SIG-M5 (cell line): ENCODE measurements around the gene OSBPL1A.
A peak's percentile ranks its signal among the peaks of the same experiment; 100 is the strongest.

Experiments used
- DNase-seq: peaks from one replicate; lab custom pipeline; 2025; lab: John Stamatoyannopoulos, UW

The OSBPL1A gene

GRCh38 chr18:24397694-24398368, at the start of gene OSBPL1A:
TSS of gene OSBPL1A (minus strand) at chr18:24397824. CDS start at chr18:24377533, 20,291 bp downstream.
- peak; percentile 85 for DNase-seq

- DNase-seq: no peak
These were observed 49.4 kb upstream of the OSBPL1A start for GRCh38 chr18:24446953-24447538.

GRCh38 chr18:24446453-24446852, 48.8 kb upstream of the OSBPL1A start:
- no peak for DNase-seq

GRCh38 chr18:24443870-24444269, 46.2 kb upstream of the OSBPL1A start:
- DNase-seq: peak; percentile 5

GRCh38 chr18:24436939-24437338, 39.3 kb upstream of the OSBPL1A start:
- DNase-seq: no peak

GRCh38 chr18:24432618-24433017, 35.0 kb upstream of the OSBPL1A start:
- DNase-seq: peak; percentile 11

- no peak for DNase-seq
These were observed 31.6 kb upstream of the OSBPL1A start for GRCh38 chr18:24429188-24429587.

- no peak for DNase-seq
These were observed 31.1 kb upstream of the OSBPL1A start for GRCh38 chr18:24428709-24429108.

- no peak for DNase-seq
These were observed 29.9 kb upstream of the OSBPL1A start for GRCh38 chr18:24427484-24427883.

- no peak for DNase-seq
These were observed 29.0 kb upstream of the OSBPL1A start, which contains the start of gene IMPACT for GRCh38 chr18:24426398-24427294. TSS of gene IMPACT (plus strand) at chr18:24426670. CDS start at chr18:24426757, 87 bp downstream.

- no peak for DNase-seq
These were observed 28.4 kb upstream of the OSBPL1A start for GRCh38 chr18:24426073-24426397.

GRCh38 chr18:24421831-24422230, 24.2 kb upstream of the OSBPL1A start:
- no peak for DNase-seq

GRCh38 chr18:24420551-24420950, 22.9 kb upstream of the OSBPL1A start:
- no peak for DNase-seq

GRCh38 chr18:24417480-24417879, 19.9 kb upstream of the OSBPL1A start:
- DNase-seq: no peak

GRCh38 chr18:24414349-24415003, 16.9 kb upstream of the OSBPL1A start:
- DNase-seq: no peak

GRCh38 chr18:24413148-24413547, 15.5 kb upstream of the OSBPL1A start:
- no peak for DNase-seq

GRCh38 chr18:24408496-24408895, 10.9 kb upstream of the OSBPL1A start:
- DNase-seq: no peak

GRCh38 chr18:24404591-24404990, 7.0 kb upstream of the OSBPL1A start:
- DNase-seq: no peak

- no peak for DNase-seq
These were observed 5.5 kb upstream of the OSBPL1A start for GRCh38 chr18:24403076-24403475.

GRCh38 chr18:24402209-24402785, 4.7 kb upstream of the OSBPL1A start:
- no peak for DNase-seq

- DNase-seq: no peak
These were observed 3.0 kb upstream of the OSBPL1A start for GRCh38 chr18:24400587-24400986.

GRCh38 chr18:24398540-24398939, 916 bp upstream of the OSBPL1A start:
- no peak for DNase-seq
